Activated CD4-positive, alpha-beta T cell treated with anti-CD3 and anti-CD28 coated beads for 4 hours (primary cell): ENCODE measurements around the gene PREX1.

Source experiments
- DNase-seq, 2 donors: peaks; one replicate each; pipeline ENCODE4 v3.0.0-alpha.2; 2020

PREX1 gene

GRCh38 chr20:48729538-48729937 lies 98.3 kb downstream of the PREX1 start:
- no peak for DNase-seq

- DNase-seq: no peak
Observed at GRCh38 chr20:48728042-48728825, 99.6 kb downstream of the PREX1 start.

GRCh38 chr20:48727226-48727625 lies 100.6 kb downstream of the PREX1 start:
- DNase-seq: no peak

- no peak for DNase-seq
Observed at GRCh38 chr20:48725555-48725991, 102.2 kb downstream of the PREX1 start.

GRCh38 chr20:48724891-48725554 lies 102.8 kb downstream of the PREX1 start:
- DNase-seq: no peak

- DNase-seq: no peak
Observed at GRCh38 chr20:48724382-48724781, 103.4 kb downstream of the PREX1 start.

GRCh38 chr20:48723308-48724264 lies 104.2 kb downstream of the PREX1 start:
- DNase-seq: no peak

GRCh38 chr20:48722737-48723191 lies 105.0 kb downstream of the PREX1 start:
- no peak for DNase-seq

- DNase-seq: no peak
Observed at GRCh38 chr20:48722002-48722731, 105.6 kb downstream of the PREX1 start.

GRCh38 chr20:48721324-48722001 lies 106.3 kb downstream of the PREX1 start:
- DNase-seq: no peak

GRCh38 chr20:48720256-48720985 lies 107.4 kb downstream of the PREX1 start:
- DNase-seq: no peak

GRCh38 chr20:48719598-48720255 lies 108.1 kb downstream of the PREX1 start:
- no peak for DNase-seq

- DNase-seq: peak in 1 of 2 donors; percentile 29
Observed at GRCh38 chr20:48718786-48719578, 108.8 kb downstream of the PREX1 start.

- no peak for DNase-seq
Observed at GRCh38 chr20:48717680-48718223, 110.0 kb downstream of the PREX1 start.

- DNase-seq: no peak
Observed at GRCh38 chr20:48717095-48717672, 110.6 kb downstream of the PREX1 start.

GRCh38 chr20:48716541-48716940 lies 111.3 kb downstream of the PREX1 start:
- no peak for DNase-seq

GRCh38 chr20:48716086-48716485 lies 111.7 kb downstream of the PREX1 start:
- peak; percentile 47 to 48 for DNase-seq

- DNase-seq: no peak
Observed at GRCh38 chr20:48714764-48715163, 113.0 kb downstream of the PREX1 start.
